Lower leg skin (tissue), 4 donors: Measurements from ENCODE around the gene BMP2K. TPM values are rescaled to one million over a fixed set of nuclear protein-coding genes. Genes with fewer than 3 reads are reported as not detected.

Experiments
- DNase-seq, 2 donors: peaks; one replicate each; pipeline ENCODE4 v3.0.0-alpha.2; 2019; ENCODE audit warnings: low spot score in 2 of 2
- H3K4me3 ChIP-seq: fragments of 200-600 bp; sonication (generic); 2 replicates; pipeline ENCODE4 v1.5.1; 2017; ENCODE audit warnings: mild to moderate bottlenecking, low read depth; ENCODE audit not compliant: poor library complexity, severe bottlenecking
- POLR2A ChIP-seq, 2 donors: fragments of 450-650 bp; IDR thresholded peaks; one replicate each; pipeline ENCODE4 v1.6.1; 2016 to 2017; ENCODE audit warnings: antibody characterized with exemption in 2 of 2, mild to moderate bottlenecking in 1 of 2, moderate library complexity in 1 of 2
- WGBS, 2 donors: methylation state at CpG; one replicate each; pipeline ENCODE4 v1.1.5; 2018; 5-methylcytosine and 5-hydroxymethylcytosine counted together
- intact Hi-C: fragments of 100-400 bp; cut with DNase I; formaldehyde crosslinking; loops from one replicate; pipeline ENCODE4 v1.15.0; 2023; ENCODE audit warnings: low total_unique reads
- total RNA-seq, 4 donors: library from RNA; depleted of rRNA; stranded (reverse); fragments of >200 nt; gene quantifications; one replicate each; pipeline ENCODE4 v1.1.0, GENCODE V29; 2016
- TF ChIP-seq, protein P1 (sequence below), 3 donors: fragments of 450-650 bp; IDR thresholded peaks; one replicate each; pipeline ENCODE4 v1.5.1; 2016; ENCODE audit warnings: antibody characterized with exemption in 3 of 3, mild to moderate bottlenecking in 3 of 3, moderate library complexity in 2 of 3

The BMP2K gene
- total RNA-seq, 4 donors from 2014 or later, result 19.0 to 31.4 (median 25.8) TPM

DNA sequence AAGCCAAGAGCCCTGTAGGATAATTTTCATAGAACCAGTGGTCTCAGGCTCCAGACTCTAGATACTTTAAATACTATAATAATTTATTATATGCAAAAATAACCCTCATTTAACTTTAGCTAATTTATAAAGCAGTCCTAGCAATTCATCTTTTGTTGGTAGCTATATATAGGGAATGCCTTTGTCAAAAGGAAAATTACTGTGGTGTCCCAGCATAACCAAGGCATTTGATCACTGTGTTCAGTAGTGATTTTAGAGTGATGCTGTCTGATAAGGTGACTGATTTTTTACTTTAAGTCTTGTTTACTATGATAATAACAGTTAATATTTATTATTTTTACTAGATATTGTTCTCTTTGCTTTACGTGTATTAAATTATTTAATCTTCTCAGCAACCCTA is 101.9 kb downstream of the BMP2K start:
- intact Hi-C loops, result no loop called here
- 95 to 97% methylated on average over 1 of the region's 1 CpG for WGBS, 2 donors

DNA sequence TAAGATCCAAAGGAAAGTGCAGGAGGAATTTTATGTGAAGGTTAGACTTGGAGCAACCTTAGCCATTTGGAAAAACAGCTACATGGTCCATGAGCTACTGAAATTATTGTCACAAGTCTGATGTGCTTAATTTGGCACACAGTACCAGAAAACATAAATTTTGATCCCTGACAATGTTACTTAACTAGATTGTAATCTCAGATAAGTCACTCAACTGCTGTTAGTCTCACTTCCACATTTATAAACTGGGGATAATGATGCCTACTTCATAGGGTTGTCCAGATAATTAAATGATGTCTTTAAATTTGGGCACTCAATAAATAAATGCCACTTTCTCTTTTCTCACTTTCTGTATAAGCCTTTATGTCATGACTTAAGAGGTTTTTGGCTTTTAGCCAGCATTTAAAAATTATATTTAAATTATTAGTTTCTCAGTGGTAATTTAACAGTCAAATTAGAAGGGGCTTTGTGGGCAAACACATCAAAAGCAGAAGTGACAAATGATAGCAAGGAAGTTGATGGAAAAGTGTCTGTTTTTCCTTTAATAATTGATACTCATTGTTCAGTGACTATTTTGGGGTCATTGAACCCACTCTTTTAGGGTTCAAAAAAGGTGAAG is 104.8 kb downstream of the BMP2K start:
- intact Hi-C loops, result no loop called here
- DNase-seq, result no peak
- H3K4me3 ChIP-seq, result no peak overlapping the region
- no peak for TF ChIP-seq POLR2A (IDR thresholded peaks at IDR 0.05)
- TF ChIP-seq, protein P1, sequence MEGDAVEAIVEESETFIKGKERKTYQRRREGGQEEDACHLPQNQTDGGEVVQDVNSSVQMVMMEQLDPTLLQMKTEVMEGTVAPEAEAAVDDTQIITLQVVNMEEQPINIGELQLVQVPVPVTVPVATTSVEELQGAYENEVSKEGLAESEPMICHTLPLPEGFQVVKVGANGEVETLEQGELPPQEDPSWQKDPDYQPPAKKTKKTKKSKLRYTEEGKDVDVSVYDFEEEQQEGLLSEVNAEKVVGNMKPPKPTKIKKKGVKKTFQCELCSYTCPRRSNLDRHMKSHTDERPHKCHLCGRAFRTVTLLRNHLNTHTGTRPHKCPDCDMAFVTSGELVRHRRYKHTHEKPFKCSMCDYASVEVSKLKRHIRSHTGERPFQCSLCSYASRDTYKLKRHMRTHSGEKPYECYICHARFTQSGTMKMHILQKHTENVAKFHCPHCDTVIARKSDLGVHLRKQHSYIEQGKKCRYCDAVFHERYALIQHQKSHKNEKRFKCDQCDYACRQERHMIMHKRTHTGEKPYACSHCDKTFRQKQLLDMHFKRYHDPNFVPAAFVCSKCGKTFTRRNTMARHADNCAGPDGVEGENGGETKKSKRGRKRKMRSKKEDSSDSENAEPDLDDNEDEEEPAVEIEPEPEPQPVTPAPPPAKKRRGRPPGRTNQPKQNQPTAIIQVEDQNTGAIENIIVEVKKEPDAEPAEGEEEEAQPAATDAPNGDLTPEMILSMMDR (IDR thresholded peaks at IDR 0.05), result no peak

More for the DNA sequence above, 101.9 kb downstream of the BMP2K start:
- no peak overlapping the region for H3K4me3 ChIP-seq
- TF ChIP-seq, protein P1 (IDR thresholded peaks at IDR 0.05), result no peak
- no peak for TF ChIP-seq POLR2A (IDR thresholded peaks at IDR 0.05)
- DNase-seq, result no peak

DNA sequence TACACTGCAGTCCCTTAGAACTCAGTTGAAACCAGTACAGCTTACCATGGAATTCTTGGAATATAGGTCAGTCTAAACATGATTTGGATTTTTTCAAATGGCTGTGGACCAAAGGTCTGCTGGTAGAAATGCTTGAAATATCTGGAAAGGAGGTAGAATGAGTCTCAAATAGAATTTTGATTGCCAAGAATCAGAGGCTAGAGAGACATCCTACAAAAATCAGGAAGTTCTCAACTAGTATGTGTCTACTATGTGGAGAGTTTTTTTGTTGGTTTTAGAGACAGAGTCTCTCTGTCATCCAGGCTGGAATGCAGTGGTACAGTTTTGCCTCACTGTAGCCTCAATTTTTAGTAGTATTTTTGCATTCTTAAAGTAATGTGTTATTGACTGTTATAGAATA is 109.4 kb downstream of the BMP2K start:
- intact Hi-C loops, result no loop called here
- no peak for DNase-seq
- TF ChIP-seq, protein P1 (IDR thresholded peaks at IDR 0.05), result no peak
- TF ChIP-seq POLR2A (IDR thresholded peaks at IDR 0.05), result no peak
- H3K4me3 ChIP-seq, result no peak overlapping the region

DNA sequence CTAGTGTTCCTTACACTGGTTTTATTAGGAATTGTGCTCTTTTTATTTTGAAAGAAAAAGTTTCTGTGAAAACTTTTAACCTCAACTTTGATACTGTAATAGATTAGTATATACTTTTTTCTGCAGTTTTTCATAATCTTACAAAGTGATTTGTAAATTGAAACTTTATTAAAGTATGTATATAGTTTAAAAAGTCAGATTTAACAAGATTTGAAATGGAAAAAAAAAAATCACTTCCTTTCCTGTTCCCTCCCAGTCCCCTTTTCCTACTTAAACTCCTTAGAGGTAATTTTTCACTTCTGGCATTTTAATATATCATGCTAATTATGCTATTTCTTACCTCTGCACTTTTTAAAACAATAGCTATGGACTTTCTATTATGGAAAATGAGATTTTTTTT is 113.8 kb downstream of the BMP2K start:
- TF ChIP-seq, protein P1 (IDR thresholded peaks at IDR 0.05), result no peak
- no peak for TF ChIP-seq POLR2A (IDR thresholded peaks at IDR 0.05)
- no peak for DNase-seq
- no peak overlapping the region for H3K4me3 ChIP-seq
- intact Hi-C loops, result no loop called here

DNA sequence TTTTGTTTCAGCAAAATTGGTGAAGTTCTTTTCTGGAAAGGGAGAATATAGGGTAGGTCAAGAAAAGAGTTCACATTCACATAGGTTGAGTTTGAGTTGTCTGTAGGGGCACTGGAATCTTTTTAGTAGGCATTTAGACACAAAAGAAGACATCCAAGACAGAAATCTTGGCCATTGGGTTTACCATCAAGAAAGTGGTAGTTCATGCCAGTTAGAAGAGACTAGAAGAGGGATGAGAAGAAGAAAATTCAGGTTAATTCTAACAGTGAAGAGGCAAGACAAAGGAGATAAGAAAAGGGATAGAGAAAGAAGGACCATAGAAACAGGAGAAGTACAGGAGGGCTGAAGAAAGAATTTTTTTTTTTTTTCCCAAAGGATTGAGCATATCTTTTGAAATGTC is 123.2 kb downstream of the BMP2K start:
- DNase-seq, result no peak
- intact Hi-C loops, result no loop called here
- TF ChIP-seq POLR2A (IDR thresholded peaks at IDR 0.05), result no peak
- TF ChIP-seq, protein P1 (IDR thresholded peaks at IDR 0.05), result no peak
- no peak overlapping the region for H3K4me3 ChIP-seq

DNA sequence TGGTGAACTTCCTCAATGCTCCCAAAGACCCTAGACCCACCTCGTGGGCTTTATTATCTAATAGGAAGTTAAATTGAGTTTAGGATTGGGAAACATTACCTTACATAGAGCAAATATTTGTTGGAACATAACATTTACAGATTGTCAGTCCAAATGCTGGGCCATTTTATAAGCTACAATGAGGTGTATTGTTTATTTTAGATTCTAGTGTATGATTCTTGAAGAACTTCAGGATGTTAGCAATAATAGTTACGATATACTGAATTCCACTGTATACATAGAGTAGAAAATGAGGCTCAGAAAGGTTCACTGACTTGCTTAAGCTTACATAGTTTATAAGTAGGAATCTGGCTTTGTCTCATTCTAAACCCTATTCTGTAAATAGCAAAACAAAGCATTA is 125.7 kb downstream of the BMP2K start:
- DNase-seq, result no peak
- intact Hi-C loops, result no loop called here
- TF ChIP-seq, protein P1 (IDR thresholded peaks at IDR 0.05), result no peak
- no peak for TF ChIP-seq POLR2A (IDR thresholded peaks at IDR 0.05)
- H3K4me3 ChIP-seq, result no peak overlapping the region
- 82 to 90% methylated on average over 2 of the region's 2 CpGs for WGBS, 2 donors
